Epithelial cell of proximal tubule (primary cell): ENCODE data around the gene TBC1D4. TPM values are rescaled to one million over a fixed set of nuclear protein-coding genes. Genes with fewer than 3 reads are reported as not detected.

Experiments
- DNase-seq: peaks from one replicate; pipeline ENCODE4 v3.0.0-alpha.2; 2011; ENCODE audit warnings: low read depth
- H3K4me3 ChIP-seq: 2 replicates; pipeline ENCODE4 v1.5.1; 2011; ENCODE audit warnings: low read depth, mild to moderate bottlenecking, low read length
- CTCF ChIP-seq: conservative IDR thresholded peaks from 2 replicates; pipeline ENCODE4 v1.5.1; 2012; ENCODE audit warnings: low read depth, mild to moderate bottlenecking, low read length
- total RNA-seq: library from RNA; depleted of rRNA; stranded (reverse); fragments of >200 nt; gene quantifications from 2 replicates; pipeline ENCODE4 v1.2.3, GENCODE V29; 2015

The TBC1D4 gene
- total RNA-seq, 1 donor from 2014 or later, result 20.9 TPM

- DNase-seq, result no peak
- no peak for TF ChIP-seq CTCF
- H3K4me3 ChIP-seq, result no peak overlapping the region
Measured at GRCh38 chr13:75426421-75426820, 55.5 kb downstream of the TBC1D4 start.

DNA sequence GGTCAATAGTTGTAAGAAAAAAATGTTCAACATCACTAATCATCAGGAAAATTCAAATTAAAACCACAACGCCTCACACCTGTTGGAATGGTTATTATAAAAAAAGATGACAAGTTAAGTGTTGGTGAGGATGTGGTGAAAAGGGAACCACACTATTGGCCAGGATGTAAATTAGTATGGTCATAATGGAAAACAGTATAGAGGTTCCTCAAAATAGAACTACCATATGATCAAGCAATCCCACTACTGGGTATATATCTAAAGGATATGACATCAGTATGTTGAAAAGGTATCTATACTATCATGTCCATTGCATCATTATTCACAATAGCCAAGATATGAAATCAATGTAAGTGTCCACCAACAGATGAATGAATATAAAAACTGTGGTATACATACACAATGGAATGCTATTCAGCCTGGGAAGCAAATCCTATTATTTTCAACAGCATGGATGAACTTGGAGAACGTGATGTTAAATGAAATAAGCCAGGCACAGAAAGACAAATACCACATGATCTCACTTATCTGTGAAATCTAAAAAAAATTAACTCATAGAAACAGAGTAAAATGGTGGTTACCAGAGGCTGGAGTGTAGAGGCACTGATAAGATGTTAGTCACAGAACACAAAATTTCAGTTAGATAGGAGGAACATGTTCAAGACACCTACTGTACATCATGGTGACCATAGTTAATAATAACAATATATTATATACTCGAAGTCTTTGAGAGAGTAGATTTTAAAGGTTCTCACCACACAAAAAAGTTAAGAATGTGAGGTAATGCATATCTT is 56.6 kb downstream of the TBC1D4 start:
- DNase-seq, result no peak
- TF ChIP-seq CTCF, result no peak
- H3K4me3 ChIP-seq, result no peak overlapping the region

DNA sequence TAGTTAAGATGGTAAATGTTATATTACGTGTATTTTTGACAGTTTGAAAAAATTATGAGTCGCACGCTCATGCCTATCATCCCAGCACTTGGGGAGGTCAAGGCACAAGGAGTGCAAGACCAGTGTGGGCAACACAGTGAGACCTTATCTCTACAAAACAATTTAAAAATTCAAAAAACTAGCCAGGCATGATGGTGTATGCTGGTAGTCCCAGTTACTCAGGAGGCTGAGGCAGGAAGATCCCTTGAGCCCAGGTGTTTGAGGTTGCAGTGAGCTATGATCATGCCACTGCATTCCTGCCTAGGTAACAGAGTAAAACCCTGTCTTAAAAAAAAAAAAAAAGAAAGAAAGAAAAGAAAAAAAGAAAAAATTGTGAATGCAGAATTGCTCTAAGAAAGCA is 58.0 kb downstream of the TBC1D4 start:
- no peak for DNase-seq
- no peak for TF ChIP-seq CTCF
- no peak overlapping the region for H3K4me3 ChIP-seq

DNA sequence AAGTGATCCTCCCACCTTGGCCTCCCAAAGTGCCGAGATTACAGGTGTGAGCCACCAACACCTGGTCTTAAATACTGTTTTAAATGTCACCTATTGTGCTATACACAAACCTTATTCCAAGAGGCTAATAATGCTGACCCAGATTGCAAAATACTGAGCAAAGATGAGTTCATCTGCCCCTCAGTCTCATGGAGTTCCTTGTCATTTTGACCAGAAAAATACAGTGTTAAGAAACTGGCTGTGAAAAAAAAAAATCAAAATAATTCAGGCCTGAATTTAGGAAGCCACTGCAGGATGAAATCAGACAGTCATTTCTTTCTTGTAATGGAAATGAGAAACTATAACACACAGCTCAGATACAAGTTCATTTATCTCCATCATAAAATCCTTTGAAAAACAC is 59.9 kb downstream of the TBC1D4 start:
- no peak overlapping the region for H3K4me3 ChIP-seq
- DNase-seq, result no peak
- TF ChIP-seq CTCF, result no peak

- DNase-seq, result no peak
- TF ChIP-seq CTCF, result no peak
- no peak overlapping the region for H3K4me3 ChIP-seq
Measured at GRCh38 chr13:75421133-75421532, 60.8 kb downstream of the TBC1D4 start.

GRCh38 chr13:75419656-75420055 is 62.3 kb downstream of the TBC1D4 start:
- no peak for TF ChIP-seq CTCF
- no peak overlapping the region for H3K4me3 ChIP-seq
- DNase-seq, result no peak

- TF ChIP-seq CTCF, result no peak
- H3K4me3 ChIP-seq, result no peak overlapping the region
- no peak for DNase-seq
Measured at GRCh38 chr13:75418997-75419396, 63.0 kb downstream of the TBC1D4 start.
